GM12864 (cell line): ENCODE measurements around the gene DAB2IP.

Experiments
- DNase-seq: peaks from one replicate; pipeline ENCODE4 v3.0.0-alpha.2; 2011; ENCODE audit warnings: low read depth
- H3K4me3 ChIP-seq: 2 replicates; pipeline ENCODE4 v1.5.1; 2011; ENCODE audit warnings: mild to moderate bottlenecking, low read depth, low read length, control low read depth
- TF ChIP-seq, protein P1 (sequence below): IDR thresholded peaks from 2 replicates; pipeline ENCODE4 v1.5.1; 2011; ENCODE audit warnings: low read depth, mild to moderate bottlenecking, moderate library complexity, low read length, control low read depth, inconsistent platforms; ENCODE audit errors: missing control alignments

DAB2IP gene

DNA sequence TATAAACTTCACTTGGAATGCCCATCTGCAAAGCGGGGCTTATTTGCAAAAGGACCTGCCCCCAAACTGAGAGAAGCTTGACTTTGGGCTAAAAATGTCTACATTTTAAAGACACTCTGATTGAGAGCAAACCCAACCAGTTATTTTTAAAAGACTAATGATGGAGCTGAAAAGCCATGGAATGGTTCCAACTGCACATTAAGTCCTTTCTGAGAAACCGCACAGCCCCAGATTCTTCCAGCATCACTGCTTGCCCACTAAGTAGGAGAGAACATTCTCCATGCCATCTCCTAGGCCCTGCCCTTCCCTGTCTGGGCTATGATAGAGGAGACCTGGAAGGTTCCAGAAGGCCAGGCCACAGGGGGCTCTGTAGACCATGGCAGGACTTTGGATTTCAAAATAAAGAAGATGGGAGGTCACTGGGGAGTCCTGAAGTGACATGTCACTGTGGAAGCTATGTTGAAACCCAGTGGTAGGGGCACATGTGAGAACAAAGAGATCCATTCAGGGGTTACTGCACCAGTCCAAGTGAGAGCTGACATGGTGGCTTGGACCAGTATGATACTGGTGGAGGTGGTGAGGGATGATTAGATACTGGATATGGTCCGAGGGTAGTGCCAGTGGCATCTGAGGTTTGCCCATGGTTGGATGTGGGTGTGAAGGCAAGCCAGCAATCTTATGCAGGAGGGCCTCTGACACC is 179.2 kb downstream of the DAB2IP start:
- TF ChIP-seq, protein P1, sequence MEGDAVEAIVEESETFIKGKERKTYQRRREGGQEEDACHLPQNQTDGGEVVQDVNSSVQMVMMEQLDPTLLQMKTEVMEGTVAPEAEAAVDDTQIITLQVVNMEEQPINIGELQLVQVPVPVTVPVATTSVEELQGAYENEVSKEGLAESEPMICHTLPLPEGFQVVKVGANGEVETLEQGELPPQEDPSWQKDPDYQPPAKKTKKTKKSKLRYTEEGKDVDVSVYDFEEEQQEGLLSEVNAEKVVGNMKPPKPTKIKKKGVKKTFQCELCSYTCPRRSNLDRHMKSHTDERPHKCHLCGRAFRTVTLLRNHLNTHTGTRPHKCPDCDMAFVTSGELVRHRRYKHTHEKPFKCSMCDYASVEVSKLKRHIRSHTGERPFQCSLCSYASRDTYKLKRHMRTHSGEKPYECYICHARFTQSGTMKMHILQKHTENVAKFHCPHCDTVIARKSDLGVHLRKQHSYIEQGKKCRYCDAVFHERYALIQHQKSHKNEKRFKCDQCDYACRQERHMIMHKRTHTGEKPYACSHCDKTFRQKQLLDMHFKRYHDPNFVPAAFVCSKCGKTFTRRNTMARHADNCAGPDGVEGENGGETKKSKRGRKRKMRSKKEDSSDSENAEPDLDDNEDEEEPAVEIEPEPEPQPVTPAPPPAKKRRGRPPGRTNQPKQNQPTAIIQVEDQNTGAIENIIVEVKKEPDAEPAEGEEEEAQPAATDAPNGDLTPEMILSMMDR = no peak
- no peak overlapping the region for H3K4me3 ChIP-seq
- no peak for DNase-seq

DNA sequence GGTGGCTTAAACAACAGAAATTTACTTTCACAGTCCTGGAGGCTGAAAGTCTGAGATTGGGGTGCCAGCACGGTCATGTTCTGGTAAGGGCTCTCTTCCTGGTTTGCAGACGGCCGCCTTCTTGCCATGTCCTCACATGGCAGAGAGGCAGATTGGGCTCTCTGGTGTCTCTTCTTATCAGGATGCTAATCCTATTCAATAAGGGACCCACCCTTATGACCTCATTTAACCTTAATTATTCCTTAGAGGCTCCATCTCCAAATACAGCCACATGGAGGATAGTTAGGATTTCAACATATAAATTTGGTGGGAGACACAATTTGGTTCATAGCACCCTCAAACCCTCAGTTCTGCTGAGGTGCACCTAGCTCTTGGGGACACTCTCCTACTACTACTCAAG is 180.4 kb downstream of the DAB2IP start:
- no peak for DNase-seq
- TF ChIP-seq, protein P1 = no peak
- no peak overlapping the region for H3K4me3 ChIP-seq

DNA sequence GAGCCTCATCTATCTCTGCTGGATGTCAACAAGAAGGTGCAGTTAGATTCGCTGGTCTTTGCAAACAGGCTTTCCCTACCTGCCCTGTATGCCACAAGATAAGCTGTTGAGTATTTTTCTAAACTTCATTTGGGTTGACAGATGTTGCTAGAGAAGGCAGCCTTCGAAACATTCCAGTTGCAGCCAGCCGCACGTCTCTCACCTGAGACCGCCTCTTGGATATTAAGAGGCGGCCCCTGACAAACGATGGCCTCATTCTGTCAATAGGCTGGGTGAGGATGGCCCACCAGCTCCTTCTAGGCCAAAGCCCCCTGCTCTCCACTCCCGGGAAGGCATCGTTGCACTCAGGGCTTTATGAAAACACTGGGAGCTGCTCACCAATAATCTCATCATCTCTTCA is 181.6 kb downstream of the DAB2IP start:
- H3K4me3 ChIP-seq = no peak overlapping the region
- TF ChIP-seq, protein P1 = no peak
- DNase-seq = no peak
